SK-N-SH (cell line): ENCODE results near the gene LRCH2. TPM values are rescaled to one million over a fixed set of nuclear protein-coding genes. Genes with fewer than 3 reads are reported as not detected.

Source experiments
- polyA plus RNA-seq, 3 experiments: library from polyadenylated mRNA; depleted of rRNA; stranded (reverse); fragments of >200 nt; gene quantifications; 2 replicates each; pipeline ENCODE4 v1.2.3, GENCODE V29; 2012
- small RNA-seq, 7 experiments: library from RNA; depleted of rRNA; stranded (forward); fragments of <200 nt; gene quantifications; one replicate each; pipeline ENCODE3, GENCODE V24; 2012

LRCH2 gene
- polyA plus RNA-seq, 1 of the 3 experiments (the other 2 are of a cell fraction) = 1.7 TPM

Small RNAs within 50 kb of the gene (small RNA-seq; reads per million reads assigned to genes)
- 0 reads per million in 7 experiments for gene RF00019
- 0 to 30.7 (median 0.52) reads per million in 7 experiments for gene SNORA35B

Other genes with a start within 250 kb of the LRCH2 start
- gene IL13RA2, start 216.5 kb downstream of the LRCH2 start, polyA plus RNA-seq (2012; rRNA removed) = 8.1 and 9.6 TPM in 2 replicates
- gene RBMXL3, start 44.7 kb downstream of the LRCH2 start, polyA plus RNA-seq (2012; rRNA removed) = not detected in 2 replicates
- not detected in 2 replicates for gene LUZP4, start 55.6 kb upstream of the LRCH2 start, polyA plus RNA-seq (2012; rRNA removed)